ENCODE results near the gene GHR.

GRCh38 chr5:42582723-42583122, 159.5 kb downstream of the GHR start:
- TF ChIP-seq ZIC2 (tag by site-specific recombination; IDR thresholded peaks at IDR 0.05) (no peak), SP3 (tag by site-specific recombination; IDR thresholded peaks at IDR 0.05) (no peak), CTCF (tag by site-specific recombination; IDR thresholded peaks at IDR 0.05) (no peak), ZNF223 (tag by site-specific recombination; IDR thresholded peaks at IDR 0.05) (no peak), ZBTB21 (tag by site-specific recombination; IDR thresholded peaks at IDR 0.05) (no peak), ZNF501 (tag by site-specific recombination; IDR thresholded peaks at IDR 0.05) (no peak), ZNF692 (tag by site-specific recombination; IDR thresholded peaks at IDR 0.05) (no peak), ZNF140 (tag by site-specific recombination; IDR thresholded peaks at IDR 0.05) (no peak), TRIM28 (IDR thresholded peaks at IDR 0.05; ENCODE audit: borderline replicate concordance, low read length) (no peak), ZNF514 (tag by site-specific recombination; IDR thresholded peaks at IDR 0.05) (no peak)
- TF ChIP-seq, protein P1, sequence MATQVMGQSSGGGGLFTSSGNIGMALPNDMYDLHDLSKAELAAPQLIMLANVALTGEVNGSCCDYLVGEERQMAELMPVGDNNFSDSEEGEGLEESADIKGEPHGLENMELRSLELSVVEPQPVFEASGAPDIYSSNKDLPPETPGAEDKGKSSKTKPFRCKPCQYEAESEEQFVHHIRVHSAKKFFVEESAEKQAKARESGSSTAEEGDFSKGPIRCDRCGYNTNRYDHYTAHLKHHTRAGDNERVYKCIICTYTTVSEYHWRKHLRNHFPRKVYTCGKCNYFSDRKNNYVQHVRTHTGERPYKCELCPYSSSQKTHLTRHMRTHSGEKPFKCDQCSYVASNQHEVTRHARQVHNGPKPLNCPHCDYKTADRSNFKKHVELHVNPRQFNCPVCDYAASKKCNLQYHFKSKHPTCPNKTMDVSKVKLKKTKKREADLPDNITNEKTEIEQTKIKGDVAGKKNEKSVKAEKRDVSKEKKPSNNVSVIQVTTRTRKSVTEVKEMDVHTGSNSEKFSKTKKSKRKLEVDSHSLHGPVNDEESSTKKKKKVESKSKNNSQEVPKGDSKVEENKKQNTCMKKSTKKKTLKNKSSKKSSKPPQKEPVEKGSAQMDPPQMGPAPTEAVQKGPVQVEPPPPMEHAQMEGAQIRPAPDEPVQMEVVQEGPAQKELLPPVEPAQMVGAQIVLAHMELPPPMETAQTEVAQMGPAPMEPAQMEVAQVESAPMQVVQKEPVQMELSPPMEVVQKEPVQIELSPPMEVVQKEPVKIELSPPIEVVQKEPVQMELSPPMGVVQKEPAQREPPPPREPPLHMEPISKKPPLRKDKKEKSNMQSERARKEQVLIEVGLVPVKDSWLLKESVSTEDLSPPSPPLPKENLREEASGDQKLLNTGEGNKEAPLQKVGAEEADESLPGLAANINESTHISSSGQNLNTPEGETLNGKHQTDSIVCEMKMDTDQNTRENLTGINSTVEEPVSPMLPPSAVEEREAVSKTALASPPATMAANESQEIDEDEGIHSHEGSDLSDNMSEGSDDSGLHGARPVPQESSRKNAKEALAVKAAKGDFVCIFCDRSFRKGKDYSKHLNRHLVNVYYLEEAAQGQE (tag by site-specific recombination; IDR thresholded peaks at IDR 0.05), result no peak
